HepG2 (cell line): ENCODE measurements around the gene SHBG. TPM values are rescaled to one million over a fixed set of nuclear protein-coding genes. Genes with fewer than 3 reads are reported as not detected.

Experiments used
- ATAC-seq: fragments of 200-7000 bp; cut with Tn5 transposase; 3 replicates; pipeline ENCODE4 v1.9.1; 2020; ENCODE audit warnings: mild to moderate bottlenecking, moderate library complexity
- BruUV-seq: library from RNA; stranded (reverse); fragments of 400-500 nt; replicated peaks from 2 replicates; lab custom pipeline; 2021; lab: Mats Ljungman, UMichigan
- CTCF ChIA-PET: fragments of 300-600 bp; formaldehyde crosslinking; extraction: SDS; loops from one replicate; lab custom pipeline; 2021; ENCODE audit warnings: low total read pairs, inconsistent platforms, low intra/inter-chr PET ratio; lab: Yijun Ruan, JAX
- POLR2A ChIA-PET: fragments of 350-600 bp; sonication (Branson Sonifier 250); formaldehyde crosslinking; loops from one replicate; lab custom pipeline; 2020; ENCODE audit warnings: antibody characterized with exemption, inconsistent platforms; lab: Yijun Ruan, JAX
- DNase-seq: peaks from one replicate; pipeline ENCODE4 v3.0.0-alpha.2; 2015; ENCODE audit warnings: low spot score
- FAIRE-seq: peaks from 3 replicates; lab custom pipeline; 2011; peaks lifted over from hg19 to GRCh38; lab: Jason Lieb, UNC
- H2AFZ ChIP-seq: one replicate; pipeline ENCODE4 v1.6.1; 2011; ENCODE audit warnings: low read length, inconsistent platforms
- H3K27ac ChIP-seq: fragments of 300-600 bp; 3 replicates; pipeline ENCODE4 v1.8.0; 2011; ENCODE audit warnings: mixed run types, mild to moderate bottlenecking, mixed read lengths, low read length, inconsistent platforms; ENCODE audit not compliant: insufficient read depth; ENCODE audit errors: extremely low read length
- H3K27me3 ChIP-seq, 2 experiments: fragments of 200-600 bp in 1 of 2; 2 replicates in 1 of 2; 3 replicates in 1 of 2; pipeline versions ENCODE4 v1.6.0 to v1.8.0; 2011; ENCODE audit warnings: low read length in 2 of 2, mild to moderate bottlenecking in 2 of 2, moderate library complexity in 2 of 2, inconsistent platforms in 1 of 2; ENCODE audit not compliant: insufficient read depth in 2 of 2, control insufficient read depth in 1 of 2
- H3K36me3 ChIP-seq, 2 experiments: fragments of 200-600 bp in 1 of 2; replicated peaks in 1 of 2; 2 replicates in 1 of 2; 3 replicates in 1 of 2; pipeline versions ENCODE4 v1.5.1 to v1.8.0; 2011; ENCODE audit warnings: low read length in 2 of 2, inconsistent platforms in 1 of 2; ENCODE audit not compliant: insufficient read depth in 2 of 2, control insufficient read depth in 1 of 2
- H3K4me1 ChIP-seq: 2 replicates; pipeline ENCODE4 v1.5.1; 2012; ENCODE audit warnings: low read length, inconsistent platforms; ENCODE audit not compliant: insufficient read depth
- H3K4me2 ChIP-seq: 2 replicates; pipeline ENCODE4 v1.6.0; 2011; ENCODE audit warnings: low read depth, low read length, inconsistent platforms
- H3K4me3 ChIP-seq, 3 experiments: fragments of 200-600 bp in 1 of 3; sonication (generic), shearing (Covaris generic) in 1 of 3; replicated peaks in 1 of 3; 2 replicates each; pipeline ENCODE4 v1.5.1; 2011 to 2016; ENCODE audit warnings: low read length in 3 of 3, inconsistent platforms in 2 of 3, low read depth in 2 of 3, mild to moderate bottlenecking in 2 of 3, control low read depth in 1 of 3, mixed read lengths in 1 of 3; ENCODE audit not compliant: insufficient read depth in 1 of 3
- H3K79me2 ChIP-seq: one replicate; pipeline ENCODE4 v1.6.1; 2011; ENCODE audit warnings: low read length, inconsistent platforms; ENCODE audit not compliant: insufficient read depth
- H3K9ac ChIP-seq: 2 replicates; pipeline ENCODE4 v1.6.0; 2011; ENCODE audit warnings: mild to moderate bottlenecking, low read depth, low read length, inconsistent platforms; ENCODE audit not compliant: insufficient read depth
- H3K9me3 ChIP-seq: 2 replicates; pipeline ENCODE4 v1.5.1; 2012; ENCODE audit warnings: mild to moderate bottlenecking, low read length
- H4K20me1 ChIP-seq: 2 replicates; pipeline ENCODE4 v1.6.0; 2011; ENCODE audit warnings: inconsistent platforms, mild to moderate bottlenecking, low read length, moderate library complexity; ENCODE audit not compliant: insufficient read depth
- CBX1 ChIP-seq: IDR thresholded peaks from one replicate; pipeline ENCODE4 v1.6.1; 2016; ENCODE audit warnings: antibody characterized with exemption, low read depth
- CBX2 ChIP-seq, 2 experiments: fragments of 200-600 bp in 1 of 2; sonication (generic); formaldehyde crosslinking in 1 of 2; IDR thresholded peaks; 2 replicates each; pipeline versions ENCODE4 v1.7.0 to v1.8.1; 2018 to 2022; ENCODE audit warnings: low read depth in 2 of 2, low read length in 1 of 2, mild to moderate bottlenecking in 1 of 2, missing genetic modification reagents in 1 of 2
- CC2D1A ChIP-seq: sonication (generic); formaldehyde crosslinking; IDR thresholded peaks from 2 replicates; pipeline ENCODE4 v1.8.1; 2023; ENCODE audit warnings: mild to moderate bottlenecking, missing genetic modification reagents
- EP300 ChIP-seq, 3 experiments: sonication (generic) in 1 of 3; formaldehyde crosslinking in 1 of 3; IDR thresholded peaks; 2 replicates each; pipeline versions ENCODE4 v1.5.1 to v1.6.1; 2011 to 2020; ENCODE audit warnings: low read depth in 2 of 3, low read length in 2 of 3, borderline replicate concordance in 1 of 3, improper control_type of control experiment in 1 of 3, mild to moderate bottlenecking in 1 of 3, missing genetic modification reagents in 1 of 3, moderate library complexity in 1 of 3
- ZNF296 ChIP-seq: sonication (generic); formaldehyde crosslinking; conservative IDR thresholded peaks from 2 replicates; pipeline ENCODE4 v1.5.0; 2020; ENCODE audit warnings: mild to moderate bottlenecking, missing genetic modification reagents
- WGBS: methylation state at CpG from one replicate; pipeline ENCODE4 v1.1.6; 2017; ENCODE audit warnings: low lambda C conversion rate; 5-methylcytosine and 5-hydroxymethylcytosine counted together
- in situ Hi-C: cut with HindIII; loops from 2 replicates; pipeline ENCODE4 v1.10.0; 2017; ENCODE audit warnings: low pct_unique_long_range_greater_than_20kb; ENCODE audit not compliant: extremely low pct_ligation_motif_present
- intact Hi-C: fragments of 100-400 bp; cut with micrococcal nuclease; formaldehyde crosslinking; loops from one replicate; pipeline ENCODE4 v1.10.0; 2022; ENCODE audit not compliant: unreplicated experiment
- polyA plus RNA-seq, 8 experiments: library from polyadenylated mRNA; depleted of rRNA in 3 of 8; stranded (reverse) in 7 of 8; unstranded in 1 of 8; fragments of >200 nt; fragmentation: Illumina TruSeq in 4 of 8; extraction: Trizol in 4 of 8; gene quantifications; 2 replicates each; pipeline versions ENCODE4 v1.2.1 to v1.2.3, GENCODE V29; 2011 to 2016; ENCODE audit warnings: low read depth in 4 of 8, missing spikeins in 1 of 8, mixed read lengths in 1 of 8; ENCODE audit not compliant: insufficient read depth in 1 of 8
- total RNA-seq, 5 experiments: library from RNA; depleted of rRNA; stranded (reverse); fragments of >200 nt; fragmentation: Illumina TruSeq; extraction: Trizol; gene quantifications; 2 replicates each; pipeline ENCODE4 v1.2.3, GENCODE V29; 2016; ENCODE audit warnings: low read depth in 1 of 5
- TF ChIP-seq, protein P1 (sequence below): sonication (generic); formaldehyde crosslinking; IDR thresholded peaks from 2 replicates; pipeline ENCODE4 v1.5.1; 2020; ENCODE audit warnings: mild to moderate bottlenecking, missing genetic modification reagents, moderate library complexity
- TF ChIP-seq, protein P2 (sequence below): IDR thresholded peaks from 2 replicates; pipeline ENCODE4 v1.6.1; 2016; ENCODE audit warnings: missing genetic modification reagents, missing compliant biosample characterization

SHBG gene
- total and polyA plus RNA-seq, 2 of the 13 experiments (the other 11 are each of a cell fraction or from before 2014, with no cell fraction given) = 4.0 to 6.1 TPM

DNA sequence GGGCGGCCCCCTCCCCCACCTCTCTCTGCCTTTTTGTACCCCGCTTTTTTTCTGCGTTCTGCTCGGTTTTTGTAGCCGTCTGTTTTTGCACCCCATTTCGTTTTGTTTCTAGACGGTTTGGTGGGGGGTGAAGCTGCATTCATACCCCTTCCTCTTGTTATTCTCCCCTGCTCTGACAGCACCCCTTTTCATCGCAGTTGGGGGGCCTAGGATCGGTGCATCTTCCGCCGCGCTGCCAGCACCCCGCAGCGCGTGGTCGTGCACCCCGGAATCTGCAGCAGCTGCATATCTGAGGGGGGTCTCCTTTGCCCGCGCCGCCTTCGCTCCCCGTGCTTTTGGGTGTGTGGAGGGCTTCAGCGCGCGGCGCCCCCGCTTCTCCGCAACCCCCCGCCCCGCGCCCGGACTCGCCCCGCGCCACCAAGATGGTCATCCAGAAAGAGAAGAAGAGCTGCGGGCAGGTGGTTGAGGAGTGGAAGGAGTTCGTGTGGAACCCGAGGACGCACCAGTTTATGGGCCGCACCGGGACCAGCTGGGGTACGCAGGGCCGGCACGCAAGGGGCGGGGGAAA lies 21.2 kb downstream of the SHBG start:
- Histone ChIP-seq H3K27ac (no peak overlapping the region), H3K36me3 (no peaks in the 10 kb centered on the region), H3K4me1 (peaks cover 20% of the 10 kb centered on the region), H3K9me3 (no peaks in the 10 kb centered on the region), H3K4me2 (peak overlapping the region; percentile 75), H4K20me1 (no peaks in the 10 kb centered on the region), H3K27me3 (peaks cover 6 to 56% of the 10 kb centered on the region in 2 experiments), H2AFZ (no peak overlapping the region), H3K9ac (no peak overlapping the region), H3K4me3 (peak overlapping the region; percentile 40 to 66 (median 43); a peak in 5 of 6 replicates), H3K79me2 (no peaks in the 10 kb centered on the region)
- 16% methylated on average over 24 of the region's 45 CpGs for WGBS
- TF ChIP-seq ZNF296 (CRISPR knock-in tag) = no peak
- TF ChIP-seq, protein P1, sequence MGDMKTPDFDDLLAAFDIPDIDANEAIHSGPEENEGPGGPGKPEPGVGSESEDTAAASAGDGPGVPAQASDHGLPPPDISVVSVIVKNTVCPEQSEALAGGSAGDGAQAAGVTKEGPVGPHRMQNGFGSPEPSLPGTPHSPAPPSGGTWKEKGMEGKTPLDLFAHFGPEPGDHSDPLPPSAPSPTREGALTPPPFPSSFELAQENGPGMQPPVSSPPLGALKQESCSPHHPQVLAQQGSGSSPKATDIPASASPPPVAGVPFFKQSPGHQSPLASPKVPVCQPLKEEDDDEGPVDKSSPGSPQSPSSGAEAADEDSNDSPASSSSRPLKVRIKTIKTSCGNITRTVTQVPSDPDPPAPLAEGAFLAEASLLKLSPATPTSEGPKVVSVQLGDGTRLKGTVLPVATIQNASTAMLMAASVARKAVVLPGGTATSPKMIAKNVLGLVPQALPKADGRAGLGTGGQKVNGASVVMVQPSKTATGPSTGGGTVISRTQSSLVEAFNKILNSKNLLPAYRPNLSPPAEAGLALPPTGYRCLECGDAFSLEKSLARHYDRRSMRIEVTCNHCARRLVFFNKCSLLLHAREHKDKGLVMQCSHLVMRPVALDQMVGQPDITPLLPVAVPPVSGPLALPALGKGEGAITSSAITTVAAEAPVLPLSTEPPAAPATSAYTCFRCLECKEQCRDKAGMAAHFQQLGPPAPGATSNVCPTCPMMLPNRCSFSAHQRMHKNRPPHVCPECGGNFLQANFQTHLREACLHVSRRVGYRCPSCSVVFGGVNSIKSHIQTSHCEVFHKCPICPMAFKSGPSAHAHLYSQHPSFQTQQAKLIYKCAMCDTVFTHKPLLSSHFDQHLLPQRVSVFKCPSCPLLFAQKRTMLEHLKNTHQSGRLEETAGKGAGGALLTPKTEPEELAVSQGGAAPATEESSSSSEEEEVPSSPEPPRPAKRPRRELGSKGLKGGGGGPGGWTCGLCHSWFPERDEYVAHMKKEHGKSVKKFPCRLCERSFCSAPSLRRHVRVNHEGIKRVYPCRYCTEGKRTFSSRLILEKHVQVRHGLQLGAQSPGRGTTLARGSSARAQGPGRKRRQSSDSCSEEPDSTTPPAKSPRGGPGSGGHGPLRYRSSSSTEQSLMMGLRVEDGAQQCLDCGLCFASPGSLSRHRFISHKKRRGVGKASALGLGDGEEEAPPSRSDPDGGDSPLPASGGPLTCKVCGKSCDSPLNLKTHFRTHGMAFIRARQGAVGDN (CRISPR knock-in tag) = peak; percentile 15; the same call in 1 of the 2 replicates
- TF ChIP-seq CBX1 = no peak
- no peak for TF ChIP-seq CC2D1A (CRISPR knock-in tag)
- 0 out of 2 replicates have a peak, but pooled peaks have one; percentile 56 for TF ChIP-seq CBX2 (IDR thresholded peaks at IDR 0.05; ENCODE audit: low read depth, low read length)
- no peak for TF ChIP-seq CBX2 (CRISPR knock-in tag; IDR thresholded peaks at IDR 0.05; ENCODE audit: low read depth)
- no peak for TF ChIP-seq EP300 (IDR thresholded peaks at IDR 0.05; ENCODE audit: low read depth in 2 of 2, low read length in 2 of 2)
- no peak for TF ChIP-seq EP300 (CRISPR knock-in tag; IDR thresholded peaks at IDR 0.05; ENCODE audit: borderline replicate concordance)
- TF ChIP-seq, protein P2, sequence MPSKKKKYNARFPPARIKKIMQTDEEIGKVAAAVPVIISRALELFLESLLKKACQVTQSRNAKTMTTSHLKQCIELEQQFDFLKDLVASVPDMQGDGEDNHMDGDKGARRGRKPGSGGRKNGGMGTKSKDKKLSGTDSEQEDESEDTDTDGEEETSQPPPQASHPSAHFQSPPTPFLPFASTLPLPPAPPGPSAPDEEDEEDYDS (CRISPR knock-in tag) = 0 out of 2 replicates have a peak, but pooled peaks have one; percentile 2
- ChIA-PET CTCF (no interaction called here), POLR2A (interaction anchor here (0.6 to 2.5 kb wide), 11 partner anchors 8 to 522 kb away, joined by 3 to 20 read pairs (median 5); partner anchors contain the start of genes FXR2, MPDU1, POLR2A and SAT2)
- no peak for ATAC-seq
- intact Hi-C loops (no loop called here), in situ Hi-C loops (no loop called here)
- DNase-seq = no peak
- no TSS peak for BruUV-seq
- FAIRE-seq = no peak
